Thymus (tissue), 11 donors: ENCODE measurements around the gene NT5C. TPM values are rescaled to one million over a fixed set of nuclear protein-coding genes. Genes with fewer than 3 reads are reported as not detected.
"Not testable (repeated sequence)": the region's sequence is repeated elsewhere in the genome, so short reads cannot be mapped to it uniquely, and the experiment has no call there.

Experiments used
- DNase-seq, 9 donors: peaks; one replicate each; pipeline ENCODE4 v3.0.0-alpha.2; 2013; ENCODE audit warnings: low spot score in 9 of 9, low read depth in 6 of 9, missing footprints in 1 of 9
- H3K27ac ChIP-seq, 2 donors: one replicate each; pipeline ENCODE4 v1.5.1; 2013; ENCODE audit warnings: control low read depth in 1 of 2, low read depth in 1 of 2, low read length in 1 of 2, mild to moderate bottlenecking in 1 of 2, moderate library complexity in 1 of 2
- H3K27me3 ChIP-seq, 2 donors: one replicate each; pipeline ENCODE4 v1.5.1; 2013; ENCODE audit warnings: low read length in 1 of 2; ENCODE audit not compliant: control insufficient read depth in 2 of 2, insufficient read depth in 1 of 2
- H3K36me3 ChIP-seq, 2 donors: one replicate each; pipeline ENCODE4 v1.5.1; 2013; ENCODE audit warnings: low read length in 1 of 2, mild to moderate bottlenecking in 1 of 2, moderate library complexity in 1 of 2; ENCODE audit not compliant: control insufficient read depth in 2 of 2, insufficient read depth in 2 of 2
- H3K4me1 ChIP-seq, 2 donors: one replicate each; pipeline ENCODE4 v1.5.1; 2013; ENCODE audit warnings: low read length in 2 of 2; ENCODE audit not compliant: control insufficient read depth in 2 of 2, insufficient read depth in 2 of 2
- H3K4me3 ChIP-seq, 2 donors: one replicate each; pipeline ENCODE4 v1.5.1; 2013; ENCODE audit warnings: low read length in 2 of 2, control low read depth in 1 of 2, mild to moderate bottlenecking in 1 of 2
- H3K9me3 ChIP-seq, 2 donors: one replicate each; pipeline ENCODE4 v1.5.1; 2013; ENCODE audit warnings: low read length in 1 of 2, mild to moderate bottlenecking in 1 of 2; ENCODE audit not compliant: control insufficient read depth in 2 of 2, insufficient read depth in 1 of 2
- WGBS: extraction: QIAGEN DNeasy Blood & Tissue Kit; methylation state at CpG from one replicate; pipeline ENCODE4 v1.1.7; 2013; 5-methylcytosine and 5-hydroxymethylcytosine counted together
- polyA plus RNA-seq: library from polyadenylated mRNA; stranded (reverse); fragments of 200-250 nt; gene quantifications from one replicate; pipeline ENCODE4 v1.2.3, GENCODE V29; 2013
- total RNA-seq: library from RNA; stranded (reverse); fragments of 120-200 nt; gene quantifications from one replicate; pipeline ENCODE4 v1.2.4, GENCODE V29; 2013
- donor health status: healthy.

The NT5C gene
- total and polyA plus RNA-seq, 2 donors: 64.2 to 103 TPM

DNA sequence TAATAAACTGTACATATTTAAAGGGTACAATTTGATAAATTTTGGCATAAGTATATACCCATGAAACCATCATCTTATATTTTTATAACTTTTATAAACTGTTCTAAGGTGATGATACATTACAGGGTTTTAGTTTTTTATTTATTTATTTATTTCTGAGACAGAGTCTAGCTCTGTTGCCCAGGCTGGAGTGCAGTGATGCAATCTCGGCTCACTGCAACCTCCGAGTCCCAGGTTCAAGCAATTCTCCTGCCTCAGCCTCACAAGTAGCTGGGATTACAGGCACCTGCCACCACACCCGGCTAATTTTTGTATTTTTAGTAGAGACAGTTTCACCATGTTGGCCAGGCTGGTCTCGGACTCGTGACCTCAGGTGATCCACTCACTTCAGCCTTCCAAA is 3.6 kb downstream of the NT5C start:
- not testable (repeated sequence) for H3K9me3 ChIP-seq, DNase-seq, H3K27ac ChIP-seq, H3K27me3 ChIP-seq, H3K4me3 ChIP-seq
- Histone ChIP-seq H3K36me3 (peaks cover 11 to 29% of the 10 kb centered on the region in 2 donors), H3K4me1 (peaks cover 18 to 29% of the 10 kb centered on the region in 2 donors)
- WGBS: 91% methylated on average over 5 of the region's 5 CpGs

- Histone ChIP-seq H3K36me3 (peaks cover 11 to 29% of the 10 kb centered on the region in 2 donors), H3K4me3 (no peak overlapping the region), H3K27me3 (no peaks in the 10 kb centered on the region), H3K4me1 (peaks cover 18 to 22% of the 10 kb centered on the region in 2 donors), H3K27ac (no peak overlapping the region), H3K9me3 (no peaks in the 10 kb centered on the region)
- 85% methylated on average over 8 of the region's 8 CpGs for WGBS
- DNase-seq: no peak
These were observed 4.6 kb downstream of the NT5C start for GRCh38 chr17:75126954-75127353.

DNA sequence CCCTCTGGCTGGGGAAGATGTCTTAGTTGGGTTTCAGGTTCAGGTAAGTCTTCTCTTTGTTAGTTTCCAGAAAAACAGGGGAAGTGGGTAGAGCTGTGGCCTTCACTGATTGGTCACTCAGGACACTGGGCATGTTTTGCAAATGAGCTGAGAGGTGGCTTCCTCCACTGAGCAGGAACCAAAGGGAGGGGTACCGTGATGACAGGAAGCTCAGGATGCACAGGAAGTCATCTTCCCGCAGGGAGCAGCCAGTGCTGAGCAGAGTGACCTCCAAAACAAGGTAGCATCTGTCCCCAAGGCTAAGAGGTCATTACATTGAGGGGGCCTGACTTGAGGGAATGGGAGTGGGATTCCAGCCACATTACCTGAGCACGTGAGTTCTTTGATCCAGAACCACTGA is 5.6 kb downstream of the NT5C start:
- Histone ChIP-seq H3K36me3 (peaks cover 11 to 32% of the 10 kb centered on the region in 2 donors), H3K27me3 (no peaks in the 10 kb centered on the region), H3K9me3 (no peaks in the 10 kb centered on the region), H3K4me1 (peaks cover 17 to 20% of the 10 kb centered on the region in 2 donors), H3K4me3 (no peak overlapping the region), H3K27ac (no peak overlapping the region)
- 72% methylated on average over 3 of the region's 3 CpGs for WGBS
- DNase-seq: no peak

GRCh38 chr17:75124819-75125162 is 6.8 kb downstream of the NT5C start:
- WGBS: 92% methylated on average over 4 of the region's 4 CpGs
- peak overlapping the region in 1 of 2 donors; percentile 2 for H3K27ac ChIP-seq
- H3K9me3 ChIP-seq: no peaks in the 10 kb centered on the region
- peaks cover 10 to 34% of the 10 kb centered on the region in 2 donors for H3K36me3 ChIP-seq
- no peaks in the 10 kb centered on the region for H3K27me3 ChIP-seq
- peaks cover 12 to 14% of the 10 kb centered on the region in 2 donors for H3K4me1 ChIP-seq
- no peak for DNase-seq
- no peak overlapping the region for H3K4me3 ChIP-seq

DNA sequence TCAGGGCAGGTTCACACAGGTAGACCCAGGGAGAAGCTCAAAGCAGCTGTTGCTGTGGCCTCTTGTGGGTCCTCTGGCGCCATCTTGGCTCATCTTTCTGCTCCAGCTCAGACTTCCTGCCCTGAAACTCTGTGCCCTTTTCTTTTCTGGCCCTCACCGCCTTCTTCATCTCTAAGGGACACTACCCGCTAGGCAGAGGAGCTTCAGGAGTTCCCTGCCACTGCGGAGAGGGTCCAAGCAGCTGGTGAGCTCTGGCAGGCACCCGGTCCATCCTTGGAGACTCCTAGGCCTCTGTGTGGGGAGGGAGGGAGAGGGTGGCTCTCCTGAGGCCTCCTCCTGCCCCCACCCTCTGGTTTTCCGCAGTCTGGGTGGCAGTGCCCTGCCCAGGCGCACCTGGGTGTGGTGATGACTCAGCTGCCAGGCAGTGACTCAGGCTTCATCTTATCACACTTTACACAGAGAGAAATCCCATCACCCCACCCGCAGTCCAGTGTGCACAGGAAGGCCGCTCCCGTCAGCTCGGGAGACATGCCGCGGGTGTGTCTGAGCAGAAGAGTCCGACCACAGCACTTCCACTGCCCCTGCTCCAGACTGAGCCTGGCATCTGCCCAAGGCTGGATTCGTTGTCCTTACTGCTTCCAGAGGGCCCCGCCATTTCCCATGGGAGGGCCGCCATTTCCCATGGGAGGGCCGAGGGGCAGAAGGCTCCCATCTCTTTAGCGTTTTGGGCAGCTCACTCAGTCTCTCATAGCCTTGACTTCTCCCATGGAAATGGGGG is 7.3 kb downstream of the NT5C start:
- 30% methylated on average over 19 of the region's 19 CpGs for WGBS
- Histone ChIP-seq H3K27ac (peak overlapping the region; percentile 34 to 46), H3K4me3 (no peak overlapping the region), H3K9me3 (no peaks in the 10 kb centered on the region), H3K36me3 (peaks cover 5 to 29% of the 10 kb centered on the region in 2 donors), H3K4me1 (peaks cover 12 to 14% of the 10 kb centered on the region in 2 donors), H3K27me3 (no peaks in the 10 kb centered on the region)
- peak in 2 of 9 donors; percentile 23 to 50 for DNase-seq

- peaks cover 15 to 31% of the 10 kb centered on the region in 2 donors for H3K36me3 ChIP-seq
- H3K4me3 ChIP-seq: no peak overlapping the region
- no peak overlapping the region for H3K27ac ChIP-seq
- no peaks in the 10 kb centered on the region for H3K9me3 ChIP-seq
- DNase-seq: no peak
- WGBS: 96% methylated on average over 14 of the region's 14 CpGs
- peaks cover 6 to 13% of the 10 kb centered on the region in 2 donors for H3K4me1 ChIP-seq
- no peaks in the 10 kb centered on the region for H3K27me3 ChIP-seq
These were observed 13.2 kb downstream of the NT5C start for GRCh38 chr17:75118307-75118706.

DNA sequence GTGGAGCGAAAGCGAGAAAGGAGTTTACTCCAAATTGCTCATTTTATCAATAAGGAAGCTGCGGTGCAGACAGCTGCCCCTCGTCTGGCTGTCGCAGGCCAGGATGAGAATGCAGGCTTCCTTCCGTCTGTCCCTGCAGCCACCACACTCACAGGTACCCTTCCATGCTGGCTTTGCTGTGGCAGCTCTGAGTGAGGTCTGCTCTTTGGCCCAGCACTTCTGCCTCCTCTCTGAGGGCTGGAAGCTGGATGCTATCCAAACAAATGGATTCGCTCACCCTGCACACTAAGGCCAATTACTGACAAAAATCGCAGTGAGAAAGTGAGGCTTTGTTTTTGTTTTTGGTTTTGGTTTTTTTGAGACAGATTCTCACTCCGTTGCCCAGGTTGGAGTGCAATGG is 14.8 kb downstream of the NT5C start:
- no peak overlapping the region for H3K27ac ChIP-seq
- 86% methylated on average over 9 of the region's 9 CpGs for WGBS
- no peaks in the 10 kb centered on the region for H3K9me3 ChIP-seq
- H3K36me3 ChIP-seq: peaks cover 20 to 31% of the 10 kb centered on the region in 2 donors
- H3K4me1 ChIP-seq: peaks cover 8 to 13% of the 10 kb centered on the region in 2 donors
- H3K4me3 ChIP-seq: no peak overlapping the region
- H3K27me3 ChIP-seq: no peaks in the 10 kb centered on the region
- no peak for DNase-seq

DNA sequence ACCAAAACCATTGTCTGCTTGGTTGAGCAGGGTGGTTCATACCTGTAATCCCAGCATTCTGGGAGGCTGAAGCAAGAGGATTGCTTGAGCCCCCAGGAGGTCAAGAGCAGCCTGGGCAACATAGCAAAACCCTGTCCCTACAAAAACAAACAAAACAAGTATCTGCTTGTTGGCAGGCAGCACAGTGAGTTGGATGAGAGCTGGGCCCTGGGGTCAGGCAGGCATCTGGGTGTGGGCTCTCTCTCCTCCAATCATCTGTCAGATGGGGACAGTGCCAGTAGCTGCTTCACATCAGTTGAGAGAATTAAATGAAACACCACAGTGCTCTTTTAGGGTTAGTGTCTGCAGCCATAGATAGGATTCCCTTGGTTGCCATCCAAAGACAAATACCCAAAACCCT is 16.0 kb downstream of the NT5C start:
- peaks cover 20 to 23% of the 10 kb centered on the region in 2 donors for H3K36me3 ChIP-seq
- H3K9me3 ChIP-seq: no peaks in the 10 kb centered on the region
- H3K4me1 ChIP-seq: peaks cover 13 to 21% of the 10 kb centered on the region in 2 donors
- no peak overlapping the region for H3K27ac ChIP-seq
- H3K27me3 ChIP-seq: no peaks in the 10 kb centered on the region
- H3K4me3 ChIP-seq: no peak overlapping the region
- no peak for DNase-seq

GRCh38 chr17:75114552-75115314 is 16.8 kb downstream of the NT5C start:
- Histone ChIP-seq H3K4me1 (peaks cover 15 to 25% of the 10 kb centered on the region in 2 donors), H3K27me3 (peaks cover 0 to 2% of the 10 kb centered on the region in 2 donors), H3K27ac (peak overlapping the region; percentile 78 to 88), H3K36me3 (peaks cover 19 to 20% of the 10 kb centered on the region in 2 donors), H3K9me3 (no peaks in the 10 kb centered on the region), H3K4me3 (peak overlapping the region; percentile 47 to 70)
- no peak for DNase-seq
- whole genome bisulfite sequencing: 43% methylated on average over 19 of the region's 19 CpGs
